HG02973 (cell line): ENCODE results near the gene CADM3.

Experiments
- ATAC-seq: cut with Tn5 transposase; IDR thresholded peaks from one replicate; pipeline ENCODE4 v1.9.1; 2021; ENCODE audit warnings: moderate library complexity; ENCODE audit not compliant: unreplicated experiment

CADM3 gene

GRCh38 chr1:159248311-159248710 lies 76.9 kb downstream of the CADM3 start:
- no peak for ATAC-seq

- no peak for ATAC-seq
These were observed 79.3 kb downstream of the CADM3 start for GRCh38 chr1:159250638-159251216.
